NCI-H82 treated with DMSO at 0.1 percent for 48 hours (cell line): ENCODE results near the gene NUP107.

Source experiments
- DNase-seq: peaks from one replicate; lab custom pipeline; 2025; ENCODE audit not compliant: unreplicated experiment; lab: John Stamatoyannopoulos, UW

NUP107 gene

DNA sequence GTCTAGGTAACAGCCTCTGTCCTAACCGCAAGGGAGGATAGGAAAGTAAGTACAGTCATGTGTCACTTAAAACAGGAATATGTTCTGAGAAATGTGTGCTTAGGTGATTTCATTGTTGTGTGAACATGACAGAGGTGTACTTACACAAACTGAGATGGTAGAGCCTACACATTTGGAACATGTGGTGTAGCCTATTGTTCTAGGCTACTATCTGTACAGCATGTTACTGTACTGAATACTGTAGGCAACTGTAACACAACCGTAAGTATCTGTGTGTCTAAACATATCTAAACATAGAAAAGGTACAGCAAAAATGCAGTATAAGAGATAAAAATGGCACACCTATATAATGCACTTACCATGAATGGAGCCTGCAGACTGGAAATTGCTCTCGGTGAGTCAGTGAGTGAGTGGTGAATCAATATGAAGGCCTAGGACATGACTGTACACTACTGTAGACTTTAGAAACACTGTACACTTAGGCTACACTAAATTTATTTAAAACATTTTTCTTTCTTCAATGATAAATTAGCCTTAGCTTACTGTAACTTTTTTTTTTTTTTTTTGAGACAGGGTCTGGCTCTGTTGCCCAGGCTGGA is 108.0 kb downstream of the NUP107 start:
- DNase-seq, result no peak
